ENCODE measurements around the gene RND3.

DNA sequence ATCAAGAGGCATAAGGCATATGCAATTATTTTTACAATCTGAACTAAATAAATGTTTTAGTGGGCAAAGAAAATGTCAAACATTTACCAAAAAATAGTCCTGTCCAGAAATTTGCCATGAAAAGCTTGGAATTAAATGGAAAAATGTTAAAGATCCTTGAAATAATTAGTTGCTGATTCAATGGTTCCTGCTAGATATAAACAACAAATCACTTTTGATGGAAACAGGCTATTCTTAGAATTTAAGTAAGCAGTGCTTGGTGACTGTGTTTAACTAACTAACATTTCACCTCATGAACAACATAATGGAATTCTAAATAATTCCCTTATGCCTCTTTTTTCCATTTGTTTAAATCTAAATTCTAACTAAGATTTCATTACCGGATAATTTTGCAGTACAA lies 3.9 kb downstream of the RND3 start:
- TF ChIP-seq POLR2AphosphoS5 (IDR thresholded peaks at IDR 0.05; ENCODE audit: low read length) = no peak
- TF ChIP-seq, protein P1, sequence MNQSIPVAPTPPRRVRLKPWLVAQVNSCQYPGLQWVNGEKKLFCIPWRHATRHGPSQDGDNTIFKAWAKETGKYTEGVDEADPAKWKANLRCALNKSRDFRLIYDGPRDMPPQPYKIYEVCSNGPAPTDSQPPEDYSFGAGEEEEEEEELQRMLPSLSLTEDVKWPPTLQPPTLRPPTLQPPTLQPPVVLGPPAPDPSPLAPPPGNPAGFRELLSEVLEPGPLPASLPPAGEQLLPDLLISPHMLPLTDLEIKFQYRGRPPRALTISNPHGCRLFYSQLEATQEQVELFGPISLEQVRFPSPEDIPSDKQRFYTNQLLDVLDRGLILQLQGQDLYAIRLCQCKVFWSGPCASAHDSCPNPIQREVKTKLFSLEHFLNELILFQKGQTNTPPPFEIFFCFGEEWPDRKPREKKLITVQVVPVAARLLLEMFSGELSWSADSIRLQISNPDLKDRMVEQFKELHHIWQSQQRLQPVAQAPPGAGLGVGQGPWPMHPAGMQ (IDR thresholded peaks at IDR 0.05; ENCODE audit: borderline replicate concordance) = no peak
